Measurements from ENCODE around the gene CTSH.
"Not testable (repeated sequence)": the region's sequence is repeated elsewhere in the genome, so short reads cannot be mapped to it uniquely, and the experiment has no call there.

The CTSH gene

DNA sequence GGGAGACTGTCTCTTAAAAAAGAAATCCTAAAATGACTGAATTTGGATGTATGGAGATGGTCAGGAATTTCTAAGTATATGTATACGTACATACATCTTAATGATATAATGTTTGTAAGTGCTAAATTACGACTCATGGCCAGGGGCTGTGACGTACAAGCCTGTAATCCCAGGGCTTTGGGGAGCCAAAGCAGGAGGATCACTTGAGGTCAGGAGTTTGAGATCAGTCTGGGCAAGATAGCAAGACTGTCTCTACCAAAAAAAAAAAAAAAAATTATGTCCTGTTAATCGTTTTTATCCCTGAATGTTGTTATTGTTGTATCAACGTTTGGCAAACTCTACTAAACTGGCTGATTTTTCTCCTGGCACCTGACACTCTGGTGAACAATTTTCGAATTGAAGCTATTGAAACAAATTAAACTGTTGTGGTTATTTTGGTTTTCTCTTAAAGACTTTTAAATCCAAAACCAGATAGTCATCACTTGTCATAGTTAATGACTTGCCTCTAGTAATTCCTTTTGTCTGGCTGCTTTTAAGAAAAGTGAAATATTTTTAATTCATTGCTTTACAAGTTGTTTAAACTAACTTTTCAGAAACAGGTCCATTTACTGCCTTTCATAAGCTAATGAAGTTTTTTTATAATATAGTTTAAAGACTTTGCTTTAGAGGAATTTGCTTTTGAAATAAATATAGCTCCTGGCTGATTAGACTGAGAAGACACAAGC lies 65.2 kb downstream of the CTSH start:
- no peak for DNase-seq

DNA sequence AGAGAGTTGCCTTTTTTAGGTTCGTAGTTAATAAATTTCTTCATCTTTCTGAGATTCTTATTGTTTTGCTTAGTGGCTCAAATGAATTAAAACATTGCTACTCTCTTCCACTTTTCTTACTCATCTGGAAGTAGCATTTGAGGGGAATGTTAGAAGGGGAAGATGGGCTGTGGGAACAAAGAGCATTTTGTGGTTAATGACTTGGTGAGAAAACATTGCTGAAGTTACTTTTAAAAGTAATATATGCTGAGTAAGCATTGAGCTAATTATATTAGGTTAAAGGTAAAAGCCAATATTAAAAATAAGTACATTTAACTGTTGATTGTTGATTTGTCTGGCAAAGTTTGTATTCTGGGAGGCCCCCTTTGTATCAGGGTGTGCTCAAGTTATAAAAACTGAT lies 66.5 kb downstream of the CTSH start:
- no peak for DNase-seq

DNA sequence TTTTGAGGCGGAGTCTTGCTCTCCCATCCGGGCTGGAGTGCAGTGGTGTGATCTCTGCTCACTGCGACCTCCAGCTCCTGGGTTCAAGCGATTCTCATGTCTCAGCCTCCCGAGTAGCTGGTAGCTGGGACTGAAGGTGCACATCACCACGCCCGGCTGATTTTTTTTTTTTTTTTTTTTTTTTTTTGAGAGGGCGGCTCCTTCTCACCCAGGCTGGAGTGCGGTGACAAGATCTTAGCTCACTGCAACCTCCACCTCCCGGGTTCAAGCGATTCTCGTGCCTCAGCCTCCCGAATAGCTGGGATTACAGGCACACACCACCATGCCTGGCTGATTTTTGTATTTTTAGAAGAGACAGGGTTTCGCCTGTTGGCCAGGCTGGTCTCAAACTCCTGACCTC lies 67.9 kb downstream of the CTSH start:
- DNase-seq = not testable (repeated sequence)

DNA sequence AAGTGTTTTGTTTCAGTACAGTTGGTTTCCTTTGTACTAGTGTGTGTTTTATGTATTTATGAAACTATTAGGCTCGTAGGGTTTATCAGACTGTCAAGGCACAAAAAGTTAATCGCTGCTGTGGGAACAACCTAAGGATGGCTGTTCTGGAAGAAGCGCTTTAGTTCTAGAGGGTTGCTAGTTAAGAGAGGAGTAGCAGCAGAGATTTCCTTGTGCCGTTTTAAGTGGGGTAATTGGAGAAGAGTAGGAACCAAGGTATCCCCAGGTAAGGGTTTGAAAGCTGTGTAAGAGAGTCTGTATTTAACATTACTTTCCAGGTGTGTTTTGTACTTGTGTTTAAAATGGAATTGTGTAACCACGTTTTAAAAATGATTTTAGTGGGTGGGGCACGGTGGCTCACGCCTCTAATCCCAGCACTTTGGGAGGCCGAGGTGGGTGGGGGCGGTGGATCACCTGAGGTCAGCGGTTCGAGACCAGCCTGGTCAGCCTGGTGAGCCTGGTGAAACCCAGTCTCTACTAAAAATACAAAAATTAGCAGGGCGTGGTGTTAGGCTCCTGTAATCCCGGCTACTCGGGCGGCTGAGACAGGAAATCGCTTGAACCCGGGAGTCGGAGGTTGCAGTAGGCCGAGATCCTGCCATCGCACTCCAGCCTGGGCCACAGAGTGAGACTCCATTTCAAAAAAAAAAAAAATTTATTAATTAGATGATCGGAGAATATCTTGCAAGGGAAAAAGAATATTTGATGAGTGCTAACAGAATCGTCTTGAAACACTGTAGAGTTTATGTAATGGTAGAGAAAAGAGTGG lies 69.5 kb downstream of the CTSH start:
- no peak for DNase-seq

DNA sequence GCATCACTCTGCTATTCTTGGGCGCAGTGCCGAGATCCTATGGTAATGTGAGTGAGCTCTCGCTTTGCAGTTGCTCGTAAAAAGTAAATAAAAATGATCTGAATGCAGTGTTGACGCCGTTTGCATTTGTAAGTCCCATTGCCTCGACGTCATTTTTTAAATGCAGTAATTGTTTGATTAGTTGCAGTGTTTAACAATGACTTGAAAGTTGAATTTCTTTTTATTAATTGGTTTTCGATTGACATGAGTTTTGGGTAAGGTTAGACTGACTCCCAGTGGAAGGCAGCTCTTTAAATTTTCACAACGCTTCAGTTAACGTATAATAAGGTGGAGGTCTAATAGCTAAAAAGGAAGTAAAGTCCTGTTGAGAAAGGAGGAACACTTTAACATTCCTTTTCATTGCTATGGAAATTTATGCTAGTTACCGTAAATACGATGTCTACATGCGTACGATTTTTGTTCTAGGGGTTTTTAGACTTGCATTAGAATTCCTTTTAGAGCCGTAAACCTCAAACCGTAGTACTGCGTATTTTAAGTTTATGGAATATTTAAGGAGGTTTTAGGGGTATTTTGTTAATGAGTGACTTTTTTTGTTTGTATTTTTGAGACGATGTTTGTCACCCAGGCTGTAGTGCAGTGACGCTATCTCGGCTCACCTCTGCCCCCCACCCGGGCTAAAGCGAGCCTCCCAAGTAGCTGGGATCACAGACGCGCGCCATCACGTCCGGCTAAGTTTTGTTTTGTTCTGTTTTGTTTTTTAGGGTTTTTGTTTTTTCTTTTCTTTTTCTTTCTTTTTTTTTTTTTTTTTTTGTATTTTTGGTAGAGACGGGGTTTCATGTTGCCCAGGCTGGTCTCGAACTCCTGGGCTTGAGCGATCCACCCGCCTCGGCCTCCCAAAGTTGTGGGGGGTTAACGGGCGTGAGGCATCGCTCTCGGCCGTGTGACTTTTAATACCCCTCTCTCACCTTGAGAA lies 70.8 kb downstream of the CTSH start:
- no peak for DNase-seq

DNA sequence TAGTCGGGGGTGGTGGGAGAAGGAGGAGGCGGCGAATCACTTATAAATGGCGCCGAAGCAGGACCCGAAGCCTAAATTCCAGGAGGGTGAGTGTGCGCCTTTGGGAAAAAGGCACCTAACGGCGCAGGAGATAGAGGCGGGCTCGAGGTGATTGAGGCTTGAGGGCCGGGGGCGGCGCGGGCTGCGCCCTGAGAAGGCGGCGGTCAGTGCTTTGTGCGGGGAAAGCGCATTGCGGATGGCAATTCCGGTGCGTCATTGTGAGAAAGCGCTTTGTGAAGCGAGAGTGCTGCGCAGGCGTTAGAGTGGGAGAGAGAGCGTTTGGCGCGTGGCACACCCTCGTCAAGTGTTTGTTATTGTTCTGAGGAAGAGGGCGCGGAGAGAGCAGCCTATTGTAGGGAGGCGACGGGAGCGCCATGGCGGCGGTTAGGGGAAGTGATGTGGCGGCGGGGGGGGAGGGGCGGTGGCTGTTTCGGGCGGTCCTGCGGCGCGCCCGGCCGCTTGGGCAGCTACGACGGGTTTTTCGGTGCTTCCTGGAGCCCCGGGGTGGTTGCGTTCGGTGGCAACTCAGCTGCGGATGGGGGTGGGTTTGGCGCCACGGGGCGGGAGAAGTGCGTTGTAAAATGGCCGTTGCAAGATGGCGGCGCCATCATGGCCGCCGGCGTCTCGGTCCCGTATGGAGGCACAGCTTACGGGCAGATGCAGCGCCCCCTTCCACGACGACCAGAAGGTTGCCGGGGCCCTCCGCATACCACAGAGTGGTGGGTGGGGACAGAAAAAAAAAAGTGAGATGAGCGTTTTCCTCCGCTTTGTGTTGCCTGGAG lies 71.7 kb downstream of the CTSH start:
- peak; percentile 95 for DNase-seq

DNA sequence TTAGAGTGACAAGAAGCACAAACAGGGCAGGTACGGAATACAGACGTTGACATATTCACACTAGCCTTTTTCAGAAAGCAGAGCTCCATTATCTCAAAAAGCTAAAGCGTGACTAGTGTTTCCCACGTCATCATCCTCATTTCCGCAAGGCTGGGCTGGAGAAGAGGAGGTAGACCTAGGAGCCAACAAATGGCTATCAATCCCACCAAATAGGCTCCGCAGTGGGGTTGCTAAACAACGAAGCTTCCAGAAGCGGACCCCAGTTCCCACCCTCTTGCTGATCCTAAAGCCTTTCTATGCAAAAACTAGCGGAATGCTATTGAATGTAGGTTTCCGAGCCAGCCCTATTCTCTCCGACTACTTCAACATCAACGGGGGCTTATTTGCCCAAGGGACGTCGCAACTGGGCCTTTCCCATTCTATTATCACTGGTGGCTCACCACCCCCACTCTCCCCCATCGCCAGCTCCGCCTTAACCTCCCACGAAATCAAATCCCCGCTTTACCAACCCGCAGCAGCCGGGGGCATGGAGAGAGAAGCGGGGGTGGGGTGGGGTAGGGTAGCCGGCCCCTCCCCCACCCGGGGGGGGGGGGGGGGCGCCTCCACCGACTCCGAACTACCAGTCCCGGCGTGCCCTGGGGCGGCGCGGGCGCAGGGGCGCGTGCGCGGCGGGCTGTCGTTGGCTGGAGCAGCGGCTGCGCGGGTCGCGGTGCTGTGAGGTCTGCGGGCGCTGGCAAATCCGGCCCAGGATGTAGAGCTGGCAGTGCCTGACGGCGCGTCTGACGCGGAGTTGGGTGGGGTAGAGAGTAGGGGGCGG lies 72.5 kb downstream of the CTSH start, which contains the start of gene MORF4L1:
MORF4L1 (plus strand) TSS at position 736 of the 817 bp plus-strand sequence. CDS start 128 bp downstream, outside the sequence.
- DNase-seq = peak; percentile 92

DNA sequence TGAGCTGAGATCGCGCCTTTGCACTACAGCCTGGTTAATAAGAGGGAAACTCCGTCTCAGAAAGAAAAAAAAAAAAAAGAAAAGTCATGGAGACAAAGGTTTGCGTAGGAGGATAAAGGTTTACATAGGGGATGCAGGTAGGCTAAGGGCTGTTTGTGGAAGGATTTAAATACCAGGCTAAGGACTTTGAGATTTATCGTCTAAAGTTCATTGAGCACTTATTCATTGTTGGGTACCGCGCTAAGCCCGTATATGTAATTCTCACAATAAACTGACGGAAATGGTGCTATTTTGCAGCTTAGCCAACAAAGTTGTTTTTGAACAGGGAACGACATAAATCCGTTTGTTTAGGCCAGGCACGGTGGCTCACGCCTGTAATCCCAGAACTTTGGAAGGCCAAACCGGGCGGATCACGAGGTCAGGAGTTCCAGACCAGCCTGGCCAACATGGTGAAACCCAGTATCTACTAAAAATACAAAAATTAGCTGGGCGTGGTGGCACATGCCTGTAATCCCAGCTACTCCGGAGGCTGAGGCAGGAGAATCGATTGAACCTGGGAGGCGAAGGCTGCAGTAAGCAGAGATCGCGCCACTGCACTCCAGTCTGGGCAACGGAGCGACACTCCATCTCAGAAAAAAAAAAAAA lies 73.2 kb downstream of the CTSH start:
- DNase-seq = not testable (repeated sequence)

Measured in NCI-H2171 (cell line).